Heart right ventricle (tissue), 16 donors: ENCODE data around the gene HELB. TPM values are rescaled to one million over a fixed set of nuclear protein-coding genes. Genes with fewer than 3 reads are reported as not detected.

ENCODE experiments used
- ATAC-seq, 8 donors: fragments of 200-7000 bp; cut with Tn5 transposase; one replicate each; pipeline ENCODE4 v1.9.1; 2020; ENCODE audit warnings: mild to moderate bottlenecking in 8 of 8, moderate library complexity in 8 of 8, moderate number of reproducible peaks in 1 of 8
- DNase-seq, 2 donors: peaks; one replicate each; pipeline ENCODE4 v3.0.0-alpha.2; 2020
- H3K27ac ChIP-seq, 10 donors: fragments of 200-600 bp; sonication (generic) in 2 of 10; one replicate each; pipeline versions ENCODE4 v1.5.0 to v1.8.0; 2020 to 2022; ENCODE audit warnings: mild to moderate bottlenecking in 3 of 10
- H3K27me3 ChIP-seq, 7 donors: fragments of 200-600 bp; one replicate each; pipeline ENCODE4 v1.8.0; 2021 to 2022; ENCODE audit warnings: mild to moderate bottlenecking in 2 of 7
- H3K36me3 ChIP-seq, 9 donors: fragments of 200-600 bp; sonication (generic) in 1 of 9; one replicate each; pipeline versions ENCODE4 v1.5.0 to v1.8.0; 2020 to 2022; ENCODE audit warnings: mild to moderate bottlenecking in 2 of 9
- H3K4me1 ChIP-seq, 9 donors: fragments of 200-600 bp; sonication (generic) in 1 of 9; one replicate each; pipeline versions ENCODE4 v1.5.0 to v1.8.0; 2020 to 2022; ENCODE audit warnings: mild to moderate bottlenecking in 4 of 9
- H3K4me3 ChIP-seq, 10 donors: fragments of 200-600 bp; sonication (generic) in 2 of 10; one replicate each; pipeline versions ENCODE4 v1.5.0 to v1.8.0; 2020 to 2022; ENCODE audit warnings: mild to moderate bottlenecking in 7 of 10, moderate library complexity in 2 of 10
- H3K9me3 ChIP-seq, 11 donors: fragments of 200-600 bp in 10 of 11; sonication (generic) in 2 of 11; one replicate each; pipeline versions ENCODE4 v1.5.0 to v1.8.0; 2013 to 2022; ENCODE audit warnings: mild to moderate bottlenecking in 2 of 11, control low read depth in 1 of 11, moderate library complexity in 1 of 11
- CTCF ChIP-seq, 9 donors: fragments of 200-600 bp; sonication (generic) in 2 of 9; IDR thresholded peaks; one replicate each; pipeline versions ENCODE4 v1.5.0 to v1.8.0; 2021 to 2022; ENCODE audit warnings: antibody characterized with exemption in 9 of 9, mild to moderate bottlenecking in 5 of 9, moderate library complexity in 1 of 9
- WGBS, 2 donors: extraction: QIAGEN DNeasy Blood & Tissue Kit; methylation state at CpG; one replicate each; pipeline ENCODE4 v1.1.7; 2013; ENCODE audit warnings: inconsistent platforms in 1 of 2; 5-methylcytosine and 5-hydroxymethylcytosine counted together
- intact Hi-C, 10 donors: fragments of 100-400 bp; cut with DNase I; formaldehyde crosslinking; loops; one replicate each; pipeline versions ENCODE4 v1.11.1 to v1.14.2; 2022
- polyA plus RNA-seq, 2 donors: library from polyadenylated mRNA; stranded (reverse); fragments of 200-250 nt; gene quantifications; one replicate each; pipeline ENCODE4 v1.2.3, GENCODE V29; 2013
- total RNA-seq, 10 donors: library from RNA; stranded (reverse); fragmentation: NEBNext Ultra II Directional in 3 of 10; extraction: Animal tissue kit (Norgen Biotek cat#: 25700) in 3 of 10; gene quantifications; one replicate each; pipeline versions ENCODE4 v1.2.1 to v1.2.4, GENCODE V29; 2021 to 2023
- donor health status: Arrhythmogenic right ventricular cardiomyopathy.
- donor health status: ischemic (EF 13 %, LVEDD 7.1; RV severe dilation, severe dysfunction).
- donor health status: healthy with polysubstance abuse.
- donor health status: DM: no; HTN: yes; CAD: no.
- donor health status: DM: no; HTN: no; CAD: no.
- donor health status: ischemic (EF 25% LVEDD 6.9; RV normal size, moderate dysfunction).
- donor health status: ischemic (EF 25% LVEDD 5.7; RV mildly dilated, moderate dysfunction).
- donor health status: healthy.
- donor health status: DM: yes; HTN: yes; CAD: no.
- donor health status: Ischemic cardiomyopathy.
- donor health status: ischemic (EF 35%, LVEDD 5.7; RV mildly dilated, moderate dysfunction).
- donor health status: nonischemic (EF 11% LVEDD 7.7; RV severe dilation, severe dysfunction).
- donor health status: DM: yes; HTN: yes; CAD: no.
- donor health status: PGD.
- donor health status: ischemic (EF 29% LVEDD 5.4; RV normal size, mild dysfunction).
- donor health status: nonischemic (EF 23%, LVEDD 6.1; RV moderate dilation, normal function).

The HELB gene
- total and polyA plus RNA-seq, 12 donors = 0.16 to 3.6 (median 0.82) TPM

- no peaks in the 10 kb centered on the region for H3K27me3 ChIP-seq
- no peak overlapping the region for H3K4me3 ChIP-seq
- intact Hi-C loops = no loop called here
- TF ChIP-seq CTCF (IDR thresholded peaks at IDR 0.05) = no peak
- ATAC-seq (no peak), DNase-seq (no peak)
- no peak overlapping the region for H3K27ac ChIP-seq
- no peaks in the 10 kb centered on the region for H3K4me1 ChIP-seq
- WGBS, 2 donors = 91 to 97% methylated on average over 2 of the region's 2 CpGs
- H3K36me3 ChIP-seq = peaks cover 0 to 68% (median 7%) of the 10 kb centered on the region in 9 donors
- peaks cover 0 to 41% (median 11%) of the 10 kb centered on the region in 11 donors for H3K9me3 ChIP-seq
Measured at GRCh38 chr12:66345956-66346355, 43.7 kb downstream of the HELB start.

DNA sequence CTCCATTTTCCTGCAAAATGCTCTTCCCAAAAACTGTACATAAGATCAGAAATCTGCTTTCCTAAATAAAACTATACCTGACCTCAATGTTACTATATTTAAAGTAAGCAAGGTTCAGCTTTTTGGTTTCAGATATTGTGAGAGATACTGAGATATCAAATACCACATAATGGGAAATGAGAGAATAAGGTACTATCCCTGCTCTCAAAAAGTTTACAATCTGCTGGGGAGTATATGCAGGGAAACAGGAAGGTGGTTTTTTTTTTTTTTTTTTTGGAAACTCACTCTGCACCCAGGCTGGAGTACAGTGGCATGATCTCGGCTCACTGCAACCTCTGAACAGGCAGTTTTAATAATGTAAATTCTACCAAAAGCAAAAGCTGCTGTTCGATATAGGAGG is 49.0 kb downstream of the HELB start:
- TF ChIP-seq CTCF (IDR thresholded peaks at IDR 0.05) = no peak
- no peak overlapping the region for H3K27ac ChIP-seq
- H3K9me3 ChIP-seq = no peaks in the 10 kb centered on the region
- 85 to 91% methylated on average over 2 of the region's 2 CpGs for WGBS, 2 donors
- ATAC-seq (no peak), DNase-seq (no peak)
- peaks cover 0 to 20% (median 0%) of the 10 kb centered on the region in 9 donors for H3K36me3 ChIP-seq
- intact Hi-C loops = loop anchor here in 1 of 10 donors (5.0 kb wide), 1 partner anchor 346 kb away; no protein-coding TSS in a partner anchor
- H3K27me3 ChIP-seq = no peaks in the 10 kb centered on the region
- H3K4me1 ChIP-seq = no peaks in the 10 kb centered on the region
- H3K4me3 ChIP-seq = no peak overlapping the region

- DNase-seq = peak; percentile 8 to 17
- peak in 7 of 9 donors; percentile 30 to 51 (median 32) for TF ChIP-seq CTCF (IDR thresholded peaks at IDR 0.05)
Measured at GRCh38 chr12:66352197-66352596, 49.9 kb downstream of the HELB start.

GRCh38 chr12:66352899-66353298 is 50.6 kb downstream of the HELB start:
- no peaks in the 10 kb centered on the region for H3K9me3 ChIP-seq
- peaks cover 0 to 6% (median 0%) of the 10 kb centered on the region in 9 donors for H3K36me3 ChIP-seq
- no peaks in the 10 kb centered on the region for H3K27me3 ChIP-seq
- 97 to 98% methylated on average over 8 of the region's 8 CpGs for WGBS, 2 donors
- ATAC-seq = no peak
- TF ChIP-seq CTCF (IDR thresholded peaks at IDR 0.05) = no peak
- intact Hi-C loops = loop anchor here in 1 of 10 donors (5.0 kb wide), 1 partner anchor 344 kb away; no protein-coding TSS in a partner anchor
- H3K27ac ChIP-seq = no peak overlapping the region
- no peak overlapping the region for H3K4me3 ChIP-seq
- H3K4me1 ChIP-seq = no peaks in the 10 kb centered on the region
- DNase-seq = no peak

More at GRCh38 chr12:66352197-66352596, 49.9 kb downstream of the HELB start:
- Histone ChIP-seq H3K36me3 (peaks cover 0 to 11% (median 0%) of the 10 kb centered on the region in 9 donors), H3K4me3 (no peak overlapping the region), H3K27me3 (no peaks in the 10 kb centered on the region), H3K4me1 (no peaks in the 10 kb centered on the region), H3K9me3 (no peaks in the 10 kb centered on the region), H3K27ac (no peak overlapping the region)
- intact Hi-C loops = loop anchor here in 1 of 10 donors (5.0 kb wide), 1 partner anchor 345 kb away; no protein-coding TSS in a partner anchor
- peak in 2 of 8 donors; percentile 48 to 67 for ATAC-seq
- WGBS, 2 donors = 78 to 80% methylated on average over 9 of the region's 9 CpGs
